GM19395 (cell line): Measurements from ENCODE around the gene CSRP1.
"Not testable (repeated sequence)": the region's sequence is repeated elsewhere in the genome, so short reads cannot be mapped to it uniquely, and the experiment has no call there.

Experiments
- ATAC-seq: cut with Tn5 transposase; IDR thresholded peaks from one replicate; pipeline ENCODE4 v1.9.1; 2021; ENCODE audit warnings: mild to moderate bottlenecking, moderate library complexity; ENCODE audit not compliant: unreplicated experiment

The CSRP1 gene

GRCh38 chr1:201497935-201498509, 8.9 kb downstream of the CSRP1 start:
- ATAC-seq: no peak

- no peak for ATAC-seq
These were observed 10.6 kb downstream of the CSRP1 start for GRCh38 chr1:201496296-201496690.

GRCh38 chr1:201495551-201496295, 11.2 kb downstream of the CSRP1 start:
- ATAC-seq: no peak

- no peak for ATAC-seq
These were observed 12.9 kb downstream of the CSRP1 start for GRCh38 chr1:201493757-201494617.

- not testable (repeated sequence) for ATAC-seq
These were observed 13.8 kb downstream of the CSRP1 start for GRCh38 chr1:201493026-201493656.

- ATAC-seq: no peak
These were observed 14.9 kb downstream of the CSRP1 start for GRCh38 chr1:201491896-201492511.

GRCh38 chr1:201490708-201491131, 16.2 kb downstream of the CSRP1 start:
- ATAC-seq: no peak

GRCh38 chr1:201489643-201490261, 17.2 kb downstream of the CSRP1 start:
- no peak for ATAC-seq

GRCh38 chr1:201488830-201489589, 17.9 kb downstream of the CSRP1 start:
- ATAC-seq: no peak

- no peak for ATAC-seq
These were observed 19.2 kb downstream of the CSRP1 start for GRCh38 chr1:201487742-201488141.

- ATAC-seq: no peak
These were observed 20.7 kb downstream of the CSRP1 start for GRCh38 chr1:201486187-201486586.

GRCh38 chr1:201485184-201485774, 21.6 kb downstream of the CSRP1 start:
- ATAC-seq: no peak

GRCh38 chr1:201483373-201483949, 23.5 kb downstream of the CSRP1 start:
- no peak for ATAC-seq

- ATAC-seq: no peak
These were observed 24.2 kb downstream of the CSRP1 start for GRCh38 chr1:201482755-201483154.

- ATAC-seq: peak; percentile 72
These were observed 25.0 kb downstream of the CSRP1 start for GRCh38 chr1:201481761-201482493.

GRCh38 chr1:201481004-201481380, 25.9 kb downstream of the CSRP1 start:
- ATAC-seq: no peak

- peak; percentile 60 for ATAC-seq
These were observed 26.5 kb downstream of the CSRP1 start for GRCh38 chr1:201480231-201481003.
